Testis (tissue), 2 donors: Measurements from ENCODE around the gene GABARAP.

Experiments used
- CTCF ChIP-seq, 3 experiments: fragments of 450-650 bp in 2 of 3; fragments of 200-600 bp in 1 of 3; sonication (generic) in 1 of 3; IDR thresholded peaks; one replicate each; pipeline ENCODE4 v1.5.1; 2016 to 2019; ENCODE audit warnings: antibody characterized with exemption in 3 of 3, mild to moderate bottlenecking in 2 of 3, moderate library complexity in 1 of 3
- POLR2A ChIP-seq: fragments of 450-650 bp; IDR thresholded peaks from one replicate; pipeline ENCODE4 v1.6.1; 2017; ENCODE audit warnings: antibody characterized with exemption, mild to moderate bottlenecking, moderate library complexity

- TF ChIP-seq CTCF (IDR thresholded peaks at IDR 0.05) (no peak), POLR2A (no peak)
Observed at GRCh38 chr17:7263801-7264078, 21.5 kb upstream of the GABARAP start.
